ENCODE measurements around the gene PSG2. TPM values are rescaled to one million over a fixed set of nuclear protein-coding genes. Genes with fewer than 3 reads are reported as not detected.
"Not testable (repeated sequence)": the region's sequence is repeated elsewhere in the genome, so short reads cannot be mapped to it uniquely, and the experiment has no call there.

Gene PSG2
- total RNA-seq, 2 experiments from 2014 or later, result not detected

DNA sequence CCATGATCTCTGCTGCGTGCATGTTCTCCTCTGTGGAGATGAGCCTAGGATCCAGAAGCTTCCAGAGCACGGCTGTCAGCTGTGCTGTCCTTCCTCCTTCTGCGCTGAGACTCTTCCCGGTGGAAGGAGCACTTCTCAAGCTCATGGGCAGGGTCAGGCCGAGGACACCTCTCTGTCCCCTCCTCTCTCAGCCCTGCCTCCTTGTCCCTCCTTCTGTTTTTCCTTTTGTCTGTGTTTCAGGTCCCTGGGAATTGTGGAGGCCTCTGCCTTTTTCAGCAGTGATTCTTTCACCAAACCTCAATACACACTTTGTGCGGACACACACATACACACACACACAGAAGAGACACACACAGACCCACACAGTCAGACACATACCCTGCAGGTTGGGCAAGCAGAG is 56.1 kb downstream of the PSG2 start, which contains the start of gene PSG11:
PSG11 (minus strand) TSS at position 101 of the 400 bp plus-strand sequence; CDS start at position 4, 97 bp downstream.
- H3K36me3 Mint-ChIP-seq (ENCODE audit: low read depth); H3K4me1 Mint-ChIP-seq; H3K27ac Mint-ChIP-seq; H3K9me3 Mint-ChIP-seq (ENCODE audit: low read depth); POLR2A ChIA-PET; DNase-seq; H3K4me3 Mint-ChIP-seq; ATAC-seq; intact Hi-C loops (cut with DNase I, micrococcal nuclease); H3K27me3 Mint-ChIP-seq; CTCF ChIA-PET: not testable (repeated sequence)

DNA sequence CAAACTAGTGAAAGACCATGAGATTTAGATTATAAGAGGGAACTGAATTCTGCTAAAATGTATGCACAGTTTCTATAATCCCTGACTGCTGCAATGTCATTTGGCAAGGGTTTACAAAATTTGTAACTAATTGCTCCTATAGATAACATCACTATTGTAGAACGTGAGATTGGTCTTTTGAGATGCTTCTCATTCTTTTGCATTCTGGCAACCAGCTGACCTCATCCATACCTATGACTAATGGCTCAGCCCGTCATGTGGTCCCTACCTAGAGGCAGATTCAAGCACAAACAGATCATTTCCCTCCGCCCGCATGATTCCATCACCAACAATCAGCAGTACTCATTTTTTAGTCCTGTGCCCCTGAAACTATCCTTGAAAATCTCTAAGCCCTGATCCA is 60.4 kb downstream of the PSG2 start:
- H3K27ac Mint-ChIP-seq; CTCF ChIA-PET; H3K36me3 Mint-ChIP-seq (ENCODE audit: low read depth); H3K4me1 Mint-ChIP-seq; H3K27me3 Mint-ChIP-seq; intact Hi-C loops (cut with DNase I, micrococcal nuclease); H3K9me3 Mint-ChIP-seq (ENCODE audit: low read depth); POLR2A ChIA-PET; ATAC-seq; H3K4me3 Mint-ChIP-seq; DNase-seq: not testable (repeated sequence)

DNA sequence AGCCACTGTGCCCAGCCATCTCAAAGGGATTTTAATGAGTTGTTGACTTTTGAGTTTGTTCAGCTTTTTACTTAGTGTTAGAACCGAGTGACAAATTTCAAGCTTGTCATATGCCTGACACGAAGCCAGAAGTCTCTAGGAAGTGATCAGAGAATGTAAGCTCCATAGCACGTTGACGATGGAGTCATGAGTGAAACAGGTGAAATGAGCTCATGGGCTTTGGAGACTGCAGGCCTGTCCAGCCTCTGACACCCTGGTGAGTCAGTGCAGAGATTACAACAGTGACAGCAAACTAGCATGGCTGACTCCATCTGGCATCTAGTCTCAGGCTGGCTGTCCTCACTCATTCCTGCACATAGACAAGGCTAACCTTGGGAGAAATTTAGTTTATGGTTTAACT is 60.9 kb downstream of the PSG2 start:
- H3K4me1 Mint-ChIP-seq; H3K27ac Mint-ChIP-seq; H3K9me3 Mint-ChIP-seq (ENCODE audit: low read depth); CTCF ChIA-PET; H3K4me3 Mint-ChIP-seq; intact Hi-C loops (cut with DNase I, micrococcal nuclease); H3K27me3 Mint-ChIP-seq; H3K36me3 Mint-ChIP-seq (ENCODE audit: low read depth); ATAC-seq; POLR2A ChIA-PET; DNase-seq: not testable (repeated sequence)

DNA sequence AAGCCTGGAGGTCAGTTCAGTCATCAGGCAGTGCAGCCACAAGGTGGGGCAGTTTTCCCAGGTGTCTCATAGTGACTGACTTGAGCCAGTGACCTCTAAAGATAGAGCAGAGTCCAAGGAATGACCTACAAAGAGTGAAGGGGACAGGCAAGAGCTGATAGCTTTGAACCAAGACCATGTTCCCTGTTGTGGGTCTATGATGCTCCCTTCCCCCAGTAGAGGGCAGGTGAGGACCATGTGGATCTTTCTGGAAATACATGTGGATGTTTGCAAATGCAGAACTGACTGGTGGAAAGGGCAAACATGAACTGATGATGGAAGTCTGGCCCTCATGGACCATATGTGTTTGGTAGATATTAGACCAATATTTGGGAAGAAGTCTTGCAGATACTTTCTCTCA is 62.9 kb downstream of the PSG2 start:
- CTCF ChIA-PET; H3K27me3 Mint-ChIP-seq; H3K27ac Mint-ChIP-seq; intact Hi-C loops (cut with DNase I, micrococcal nuclease); H3K36me3 Mint-ChIP-seq (ENCODE audit: low read depth); POLR2A ChIA-PET; H3K4me3 Mint-ChIP-seq; H3K9me3 Mint-ChIP-seq (ENCODE audit: low read depth); H3K4me1 Mint-ChIP-seq; ATAC-seq: not testable (repeated sequence)
- DNase-seq, result peak; percentile 6

Other genes starting within 250 kb of the PSG2 start
- not detected for gene PSG1, start 203.0 kb downstream of the PSG2 start, total RNA-seq
- not detected for gene PSG6, start 164.8 kb downstream of the PSG2 start, total RNA-seq
- not detected for gene PSG7, start 145.5 kb downstream of the PSG2 start, total RNA-seq
- not detected for gene PSG11, start 56.2 kb downstream of the PSG2 start, total RNA-seq
- not detected for gene PSG5, start 103.8 kb upstream of the PSG2 start, total RNA-seq
- gene PSG4, start 122.9 kb upstream of the PSG2 start, total RNA-seq, result not detected
- not detected for gene PSG9, start 186.8 kb upstream of the PSG2 start, total RNA-seq

Data from activated CD4-positive, alpha-beta T cell treated with anti-CD3 and anti-CD28 coated beads for 36 hours (primary cell).